Naive thymus-derived CD8-positive, alpha-beta T cell (primary cell): ENCODE measurements around the gene ALPK3. TPM values are rescaled to one million over a fixed set of nuclear protein-coding genes. Genes with fewer than 3 reads are reported as not detected.

Experiments used
- ATAC-seq, 2 donors: fragments of 150-1000 bp; cut with Tn5 transposase in 1 of 2; sonication (Bioruptor Pico), chemical (Tn5 transposase) in 1 of 2; 1 replicate in 1 of 2; 2 replicates in 1 of 2; pipeline ENCODE4 v1.10.0; 2021; ENCODE audit warnings: mild to moderate bottlenecking in 2 of 2, moderate library complexity in 2 of 2
- POLR2A ChIA-PET: fragments of 350-600 bp; sonication (Branson Sonifier 250); formaldehyde crosslinking; loops from one replicate; lab custom pipeline; 2021; ENCODE audit warnings: antibody characterized with exemption; lab: Charles Lee
- DNase-seq, 10 donors: peaks; one replicate each; pipeline versions ENCODE4 v3.0.0 to v3.0.0-alpha.2; 2020 to 2022
- H3K27ac Mint-ChIP-seq, 10 donors: one replicate each; pipeline ENCODE4 v1.8.0; 2020 to 2022; ENCODE audit warnings: mild to moderate bottlenecking in 10 of 10, mixed read lengths in 10 of 10, moderate library complexity in 4 of 10, inconsistent platforms in 1 of 10
- H3K27me3 Mint-ChIP-seq, 5 donors: one replicate each; pipeline ENCODE4 v1.8.0; 2021 to 2022; ENCODE audit warnings: mixed read lengths in 5 of 5
- H3K36me3 Mint-ChIP-seq, 3 donors: one replicate each; pipeline ENCODE4 v1.8.0; 2020 to 2022; ENCODE audit warnings: mixed read lengths in 3 of 3, mild to moderate bottlenecking in 2 of 3, inconsistent platforms in 1 of 3
- H3K4me1 Mint-ChIP-seq, 4 donors: one replicate each; pipeline ENCODE4 v1.8.0; 2021 to 2022; ENCODE audit warnings: mixed read lengths in 4 of 4
- H3K4me3 Mint-ChIP-seq, 10 donors: one replicate each; pipeline ENCODE4 v1.8.0; 2020 to 2022; ENCODE audit warnings: mild to moderate bottlenecking in 10 of 10, mixed read lengths in 10 of 10, moderate library complexity in 6 of 10, inconsistent platforms in 1 of 10
- H3K9me3 Mint-ChIP-seq, 9 donors: one replicate each; pipeline ENCODE4 v1.8.0; 2020 to 2022; ENCODE audit warnings: mixed read lengths in 9 of 9, mild to moderate bottlenecking in 3 of 9, inconsistent platforms in 1 of 9, moderate library complexity in 1 of 9
- polyA plus RNA-seq, 3 donors: library from polyadenylated mRNA; unstranded; fragments of 300-500 nt; fragmentation: Illumina TruSeq; gene quantifications; one replicate each; pipeline ENCODE4 v1.2.3, GENCODE V29; 2021
- total RNA-seq, 8 experiments: library from RNA in 2 of 8; stranded (reverse) in 2 of 8; gene quantifications; one replicate each; pipeline ENCODE4 v1.2.3 and lab custom pipeline; 2021 to 2026

The ALPK3 gene, protein sequence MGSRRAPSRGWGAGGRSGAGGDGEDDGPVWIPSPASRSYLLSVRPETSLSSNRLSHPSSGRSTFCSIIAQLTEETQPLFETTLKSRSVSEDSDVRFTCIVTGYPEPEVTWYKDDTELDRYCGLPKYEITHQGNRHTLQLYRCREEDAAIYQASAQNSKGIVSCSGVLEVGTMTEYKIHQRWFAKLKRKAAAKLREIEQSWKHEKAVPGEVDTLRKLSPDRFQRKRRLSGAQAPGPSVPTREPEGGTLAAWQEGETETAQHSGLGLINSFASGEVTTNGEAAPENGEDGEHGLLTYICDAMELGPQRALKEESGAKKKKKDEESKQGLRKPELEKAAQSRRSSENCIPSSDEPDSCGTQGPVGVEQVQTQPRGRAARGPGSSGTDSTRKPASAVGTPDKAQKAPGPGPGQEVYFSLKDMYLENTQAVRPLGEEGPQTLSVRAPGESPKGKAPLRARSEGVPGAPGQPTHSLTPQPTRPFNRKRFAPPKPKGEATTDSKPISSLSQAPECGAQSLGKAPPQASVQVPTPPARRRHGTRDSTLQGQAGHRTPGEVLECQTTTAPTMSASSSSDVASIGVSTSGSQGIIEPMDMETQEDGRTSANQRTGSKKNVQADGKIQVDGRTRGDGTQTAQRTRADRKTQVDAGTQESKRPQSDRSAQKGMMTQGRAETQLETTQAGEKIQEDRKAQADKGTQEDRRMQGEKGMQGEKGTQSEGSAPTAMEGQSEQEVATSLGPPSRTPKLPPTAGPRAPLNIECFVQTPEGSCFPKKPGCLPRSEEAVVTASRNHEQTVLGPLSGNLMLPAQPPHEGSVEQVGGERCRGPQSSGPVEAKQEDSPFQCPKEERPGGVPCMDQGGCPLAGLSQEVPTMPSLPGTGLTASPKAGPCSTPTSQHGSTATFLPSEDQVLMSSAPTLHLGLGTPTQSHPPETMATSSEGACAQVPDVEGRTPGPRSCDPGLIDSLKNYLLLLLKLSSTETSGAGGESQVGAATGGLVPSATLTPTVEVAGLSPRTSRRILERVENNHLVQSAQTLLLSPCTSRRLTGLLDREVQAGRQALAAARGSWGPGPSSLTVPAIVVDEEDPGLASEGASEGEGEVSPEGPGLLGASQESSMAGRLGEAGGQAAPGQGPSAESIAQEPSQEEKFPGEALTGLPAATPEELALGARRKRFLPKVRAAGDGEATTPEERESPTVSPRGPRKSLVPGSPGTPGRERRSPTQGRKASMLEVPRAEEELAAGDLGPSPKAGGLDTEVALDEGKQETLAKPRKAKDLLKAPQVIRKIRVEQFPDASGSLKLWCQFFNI (N-terminal part only)
- total RNA-seq = under 1 TPM; 0.11 to 0.29 TPM
- under 1 TPM in 1 of 3 donors, not detected in 2; 0.01 TPM for polyA plus RNA-seq
- 0.49 to 0.86 (median 0.63) reads per million in 6 experiments for total RNA-seq (lab: John Stamatoyannopoulos, UW)

DNA sequence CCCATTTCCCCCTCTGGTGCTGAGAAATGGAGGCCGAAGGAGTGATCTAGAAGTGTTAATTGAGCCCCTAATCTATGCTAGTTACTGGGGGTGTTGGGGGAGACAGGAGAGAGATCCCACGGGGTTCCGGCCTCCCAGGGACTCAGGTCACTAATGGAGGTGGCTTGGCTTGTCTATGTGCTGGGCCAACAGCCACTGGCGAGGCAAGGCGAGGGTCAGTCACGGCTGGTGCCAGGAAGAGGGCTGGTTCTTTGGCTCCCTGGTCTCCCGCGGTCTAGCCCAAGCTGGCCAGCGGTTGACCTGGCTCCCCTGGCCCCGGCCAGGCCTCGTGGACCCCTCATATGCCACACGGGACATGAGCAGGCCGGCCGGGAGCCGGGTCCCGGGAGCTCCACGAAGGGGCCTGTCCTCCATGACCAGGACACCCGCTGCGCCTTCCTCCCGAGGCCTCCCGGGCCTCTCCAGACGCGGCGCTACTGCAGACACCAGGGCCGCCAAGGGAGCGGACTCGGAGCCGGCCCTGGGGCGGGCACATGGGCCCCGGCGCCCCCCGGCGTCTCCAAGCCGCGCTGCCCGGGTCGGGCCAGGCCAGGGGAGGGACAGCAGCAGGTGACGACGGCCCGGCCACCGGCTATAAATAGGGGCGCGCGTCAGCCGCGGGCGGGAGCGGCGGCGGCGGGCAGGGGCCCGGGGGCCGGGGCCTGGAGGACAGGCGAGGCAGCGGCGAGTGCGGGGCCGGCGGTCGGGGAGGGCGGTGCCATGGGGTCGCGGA lies at the start of gene ALPK3:
ALPK3 (plus strand) TSS at position 663 of the 772 bp plus-strand sequence; CDS start at position 760, 97 bp downstream.
- H3K27me3 Mint-ChIP-seq = peaks cover 4 to 21% (median 10%) of the 10 kb centered on the region in 5 donors
- POLR2A ChIA-PET = no interaction called here
- peaks cover 6 to 22% (median 15%) of the 10 kb centered on the region in 4 donors for H3K4me1 Mint-ChIP-seq
- H3K9me3 Mint-ChIP-seq = no peaks in the 10 kb centered on the region
- no peak for ATAC-seq
- H3K27ac Mint-ChIP-seq = peak within 1 kb of the TSS in 6 of 10 donors; percentile 12 to 75 (median 44)
- H3K4me3 Mint-ChIP-seq = peak within 1 kb of the TSS in 7 of 10 donors; percentile 21 to 73 (median 46)
- DNase-seq = no peak
- H3K36me3 Mint-ChIP-seq = no peaks in the 10 kb centered on the region

GRCh38 chr15:84772031-84772430 lies 45.1 kb upstream of the ALPK3 start:
- Mint-ChIP-seq H3K9me3 (no peaks in the 10 kb centered on the region), H3K4me1 (peaks cover 30 to 60% (median 48%) of the 10 kb centered on the region in 4 donors), H3K27ac (peak overlapping the region in 5 of 10 donors; percentile 11 to 36 (median 19)), H3K4me3 (no peak overlapping the region), H3K27me3 (no peaks in the 10 kb centered on the region), H3K36me3 (peaks cover 0 to 59% (median 12%) of the 10 kb centered on the region in 3 donors)
- POLR2A ChIA-PET = interaction anchor here (0.6 to 0.9 kb wide), 2 partner anchors 20 to 58 kb away, joined by 3 read pairs; no protein-coding TSS in a partner anchor
- ATAC-seq (no peak), DNase-seq (no peak)

DNA sequence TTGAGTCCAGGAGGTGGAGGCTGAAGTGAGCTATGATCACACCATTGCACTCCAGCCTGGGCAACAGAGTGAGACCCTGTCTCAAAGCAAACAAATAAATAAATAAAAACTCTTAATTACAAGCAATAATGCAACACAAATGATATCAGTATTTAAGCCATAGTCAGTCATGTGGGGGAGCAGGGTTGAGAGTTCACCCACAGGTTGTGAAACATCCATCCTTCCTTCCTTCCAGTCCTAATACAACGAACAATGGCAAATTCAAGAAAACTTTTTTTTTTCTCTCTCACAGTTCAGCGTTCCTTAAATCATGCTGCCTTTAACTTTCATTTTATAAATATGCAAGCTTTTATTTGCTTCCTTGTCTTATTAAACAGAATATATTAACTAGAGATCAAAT lies 44.7 kb upstream of the ALPK3 start:
- Mint-ChIP-seq H3K27ac (peak overlapping the region in 5 of 10 donors; percentile 6 to 48 (median 25)), H3K36me3 (peaks cover 0 to 55% (median 12%) of the 10 kb centered on the region in 3 donors), H3K4me1 (peaks cover 30 to 60% (median 47%) of the 10 kb centered on the region in 4 donors), H3K9me3 (no peaks in the 10 kb centered on the region), H3K27me3 (no peaks in the 10 kb centered on the region), H3K4me3 (no peak overlapping the region)
- ATAC-seq (no peak), DNase-seq (no peak)
- POLR2A ChIA-PET = no interaction called here

- H3K4me1 Mint-ChIP-seq = peaks cover 34 to 62% (median 52%) of the 10 kb centered on the region in 4 donors
- H3K27ac Mint-ChIP-seq = peak overlapping the region in 7 of 10 donors; percentile 0 to 81 (median 60)
- no peak overlapping the region for H3K4me3 Mint-ChIP-seq
Measured at GRCh38 chr15:84773716-84774115, 43.4 kb upstream of the ALPK3 start.

DNA sequence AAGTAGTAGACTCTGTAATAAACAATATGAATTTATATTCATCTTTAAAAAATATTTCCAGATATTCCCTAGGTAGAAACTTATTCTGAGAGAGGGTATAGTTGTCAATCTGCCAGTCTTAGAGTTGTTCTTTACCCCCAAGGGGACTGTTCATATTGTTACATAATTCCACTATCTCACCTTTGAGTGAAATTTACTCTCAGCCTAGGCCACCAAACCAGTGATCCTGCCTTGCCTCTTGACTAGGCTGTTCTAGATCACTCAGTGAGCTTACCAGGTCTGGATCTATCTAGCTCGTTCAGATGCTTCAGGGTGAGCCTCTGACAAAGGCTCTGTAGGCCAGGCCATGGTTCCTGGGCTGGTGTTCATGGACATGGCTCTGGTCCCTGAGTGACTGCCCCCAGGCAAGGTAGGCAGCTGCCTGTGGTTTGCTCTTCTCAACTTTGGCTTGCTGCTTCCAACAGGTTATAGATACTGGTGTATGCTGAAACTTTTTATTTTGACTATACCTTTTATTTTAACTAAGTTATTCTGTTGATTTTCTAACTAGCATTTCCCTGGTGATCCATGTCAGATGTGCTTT lies 41.2 kb upstream of the ALPK3 start:
- Mint-ChIP-seq H3K9me3 (no peaks in the 10 kb centered on the region), H3K4me3 (no peak overlapping the region), H3K36me3 (peaks cover 0 to 49% (median 6%) of the 10 kb centered on the region in 3 donors), H3K27me3 (no peaks in the 10 kb centered on the region), H3K4me1 (peaks cover 26 to 54% (median 39%) of the 10 kb centered on the region in 4 donors), H3K27ac (peak overlapping the region in 7 of 10 donors; percentile 31 to 84 (median 46))
- DNase-seq (no peak), ATAC-seq (no peak)
- POLR2A ChIA-PET = interaction anchor here (1.6 kb wide), 1 partner anchor 24 kb away, joined by 5 read pairs; no protein-coding TSS in a partner anchor

More at GRCh38 chr15:84773716-84774115, 43.4 kb upstream of the ALPK3 start:
- DNase-seq = no peak
- ATAC-seq = no peak
- peaks cover 0 to 54% (median 12%) of the 10 kb centered on the region in 3 donors for H3K36me3 Mint-ChIP-seq
- no peaks in the 10 kb centered on the region for H3K27me3 Mint-ChIP-seq
- no peaks in the 10 kb centered on the region for H3K9me3 Mint-ChIP-seq
- POLR2A ChIA-PET = no interaction called here

- Mint-ChIP-seq H3K27ac (peak overlapping the region in 3 of 10 donors; percentile 28 to 75 (median 54)), H3K36me3 (peaks cover 0 to 63% (median 9%) of the 10 kb centered on the region in 3 donors), H3K9me3 (no peaks in the 10 kb centered on the region), H3K4me3 (no peak overlapping the region), H3K27me3 (no peaks in the 10 kb centered on the region), H3K4me1 (peaks cover 20 to 37% (median 30%) of the 10 kb centered on the region in 4 donors)
- POLR2A ChIA-PET = no interaction called here
- ATAC-seq = no peak
- no peak for DNase-seq
Measured at GRCh38 chr15:84778194-84778593, 39.0 kb upstream of the ALPK3 start.

DNA sequence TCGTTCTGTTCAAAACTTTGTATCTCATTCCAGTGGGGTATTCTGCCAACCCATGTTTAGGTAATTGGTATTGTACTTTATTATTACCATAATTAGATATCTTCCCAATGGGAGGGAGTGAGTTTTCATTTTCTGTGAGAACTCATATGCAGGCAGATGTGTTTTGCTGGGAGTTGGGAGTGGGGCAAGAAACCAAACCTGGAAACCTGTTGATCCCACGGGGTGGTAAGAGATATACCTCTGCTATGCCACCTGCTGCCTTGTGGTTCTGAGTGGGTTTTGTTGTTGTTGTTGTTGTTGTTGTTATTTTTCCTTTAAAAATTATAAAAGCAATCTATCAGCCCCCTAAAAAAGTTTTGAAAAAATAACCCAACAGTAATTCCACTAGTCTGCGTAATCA lies 36.7 kb upstream of the ALPK3 start:
- peaks cover 19 to 31% (median 30%) of the 10 kb centered on the region in 4 donors for H3K4me1 Mint-ChIP-seq
- H3K27ac Mint-ChIP-seq = no peak overlapping the region
- H3K4me3 Mint-ChIP-seq = no peak overlapping the region
- peaks cover 0 to 64% (median 11%) of the 10 kb centered on the region in 3 donors for H3K36me3 Mint-ChIP-seq
- H3K27me3 Mint-ChIP-seq = no peaks in the 10 kb centered on the region
- POLR2A ChIA-PET = no interaction called here
- H3K9me3 Mint-ChIP-seq = no peaks in the 10 kb centered on the region
- DNase-seq (no peak), ATAC-seq (no peak)

- no peaks in the 10 kb centered on the region for H3K9me3 Mint-ChIP-seq
- POLR2A ChIA-PET = no interaction called here
- H3K27me3 Mint-ChIP-seq = no peaks in the 10 kb centered on the region
- H3K36me3 Mint-ChIP-seq = peaks cover 0 to 73% (median 11%) of the 10 kb centered on the region in 3 donors
- DNase-seq (no peak), ATAC-seq (no peak)
- H3K27ac Mint-ChIP-seq = peak overlapping the region in 4 of 10 donors; percentile 8 to 55 (median 27)
- H3K4me1 Mint-ChIP-seq = peaks cover 19 to 40% (median 33%) of the 10 kb centered on the region in 4 donors
- no peak overlapping the region for H3K4me3 Mint-ChIP-seq
Measured at GRCh38 chr15:84781495-84781894, 35.7 kb upstream of the ALPK3 start.

DNA sequence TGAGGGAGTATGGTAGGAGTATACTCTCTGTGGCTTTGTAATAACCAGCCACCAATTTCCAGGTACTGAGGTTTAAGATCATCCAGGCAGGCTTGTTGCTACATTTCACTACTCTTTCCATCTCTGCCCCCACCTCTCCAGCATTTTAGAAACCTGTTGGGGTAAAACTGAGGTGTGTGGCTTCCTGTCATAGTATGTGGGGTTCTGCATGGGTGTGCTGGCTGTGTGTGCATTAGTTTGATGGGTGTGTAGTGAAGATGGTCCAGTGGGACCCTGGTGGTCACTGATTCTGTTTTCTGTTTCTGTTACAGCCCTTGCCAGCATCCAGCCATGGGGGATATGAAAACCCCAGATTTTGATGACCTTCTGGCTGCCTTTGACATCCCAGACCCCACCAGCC lies 34.8 kb upstream of the ALPK3 start:
- Mint-ChIP-seq H3K36me3 (peaks cover 0 to 77% (median 11%) of the 10 kb centered on the region in 3 donors), H3K27me3 (no peaks in the 10 kb centered on the region), H3K4me3 (no peak overlapping the region), H3K9me3 (no peaks in the 10 kb centered on the region), H3K4me1 (peaks cover 19 to 40% (median 36%) of the 10 kb centered on the region in 4 donors), H3K27ac (peak overlapping the region in 2 of 10 donors; percentile 37 to 75)
- no peak for DNase-seq
- POLR2A ChIA-PET = no interaction called here
- no peak for ATAC-seq

- ATAC-seq (no peak), DNase-seq (no peak)
- peak overlapping the region in 3 of 10 donors; percentile 34 to 75 (median 55) for H3K27ac Mint-ChIP-seq
- no peak overlapping the region for H3K4me3 Mint-ChIP-seq
- peaks cover 20 to 45% (median 43%) of the 10 kb centered on the region in 4 donors for H3K4me1 Mint-ChIP-seq
- no peaks in the 10 kb centered on the region for H3K9me3 Mint-ChIP-seq
- H3K27me3 Mint-ChIP-seq = no peaks in the 10 kb centered on the region
- POLR2A ChIA-PET = interaction anchor here (0.6 kb wide), 1 partner anchor 37 kb away, joined by 7 read pairs; no protein-coding TSS in a partner anchor
- H3K36me3 Mint-ChIP-seq = peaks cover 0 to 76% (median 11%) of the 10 kb centered on the region in 3 donors
Measured at GRCh38 chr15:84783493-84784251, 33.5 kb upstream of the ALPK3 start.
